Measurements from ENCODE around the gene IL27RA.

The IL27RA gene

DNA sequence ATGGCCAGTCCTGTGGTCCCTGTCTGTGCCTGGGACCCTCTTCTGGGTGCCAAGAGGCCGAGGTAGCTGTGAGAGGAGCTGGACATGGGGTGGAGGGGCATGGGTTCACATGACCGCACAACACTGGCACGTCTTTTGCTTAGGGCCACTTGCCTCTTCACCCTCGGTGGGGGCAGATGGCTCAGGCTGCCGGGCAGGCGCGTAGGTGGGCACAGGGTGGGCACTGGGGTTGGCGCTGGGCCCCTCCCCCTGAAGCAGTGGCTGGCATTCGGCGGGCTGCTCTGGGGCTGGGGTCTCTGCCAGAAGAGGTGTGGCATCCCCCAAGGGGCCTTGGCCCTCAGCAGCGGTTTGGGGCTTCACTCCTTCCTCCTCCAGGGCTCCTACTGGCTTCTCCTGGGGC lies 21.9 kb downstream of the IL27RA start:
- H2BK5ac ChIP-seq (ENCODE audit: low read length), result no peak overlapping the region
- no peak overlapping the region for H3K9ac ChIP-seq (ENCODE audit: low read depth, low read length, poor library complexity)
- no peak overlapping the region for H3K27ac ChIP-seq (replicated peaks; ENCODE audit: low read length)
- no peaks in the 10 kb centered on the region for H3K79me1 ChIP-seq (ENCODE audit: low read depth, low read length)
- DNase-seq (ENCODE audit: low spot score), result no peak
- H3K4me3 ChIP-seq (ENCODE audit: low read length in 2 of 2), result peak overlapping the region in 1 of 2 donors; percentile 44
- no peak overlapping the region for H2BK120ac ChIP-seq (ENCODE audit: low read depth, low read length)
- H2AK5ac ChIP-seq (ENCODE audit: low read depth, low read length), result no peak overlapping the region
- peak overlapping the region; percentile 55 for H3K4ac ChIP-seq (ENCODE audit: low read length)
- H4K91ac ChIP-seq (ENCODE audit: low read depth, low read length, poor library complexity), result no peak overlapping the region
- peaks cover 2 to 3% of the 10 kb centered on the region in 2 donors for H3K36me3 ChIP-seq (replicated peaks in 1 of 2; ENCODE audit: control insufficient read depth in 2 of 2, insufficient read depth in 2 of 2, low read length in 2 of 2)
- no peak overlapping the region for H4K8ac ChIP-seq (ENCODE audit: low read depth, low read length)
- H3K4me2 ChIP-seq (ENCODE audit: insufficient read depth, low read length, poor library complexity, severe bottlenecking), result no peak overlapping the region
- H3K18ac ChIP-seq (ENCODE audit: low read length), result no peak overlapping the region
- peaks cover 0 to 4% of the 10 kb centered on the region in 2 donors for H3K4me1 ChIP-seq (ENCODE audit: control insufficient read depth in 2 of 2, insufficient read depth in 1 of 2, low read depth in 1 of 2, low read length in 2 of 2)
- H3K9me3 ChIP-seq (replicated peaks in 1 of 2; ENCODE audit: control insufficient read depth in 2 of 2, insufficient read depth in 1 of 2, low read depth in 1 of 2, low read length in 2 of 2), result peaks cover under 1 to 3% of the 10 kb centered on the region in 2 donors
- no CpG with 5 or more reads among the region's 11 CpGs for WGBS, 2 donors (ENCODE audit: extremely low coverage in 2 of 2, insufficient read length in 2 of 2, insufficient replicate concordance in 1 of 2)
- no peak overlapping the region for H3K14ac ChIP-seq (ENCODE audit: low read length)
- H3K27me3 ChIP-seq (ENCODE audit: control insufficient read depth in 3 of 3, insufficient read depth in 3 of 3, low read depth in 1 of 3, low read length in 3 of 3), result peaks cover 0 to 20% (median 6%) of the 10 kb centered on the region in 3 experiments
- H2AFZ ChIP-seq (ENCODE audit: low read length), result no peak overlapping the region
- H2BK12ac ChIP-seq (ENCODE audit: low read length), result peak overlapping the region; percentile 58
- peak overlapping the region; percentile 80 for H3K23ac ChIP-seq (ENCODE audit: low read depth, low read length, poor library complexity)
- no peak overlapping the region for H2BK15ac ChIP-seq (ENCODE audit: low read length)

DNA sequence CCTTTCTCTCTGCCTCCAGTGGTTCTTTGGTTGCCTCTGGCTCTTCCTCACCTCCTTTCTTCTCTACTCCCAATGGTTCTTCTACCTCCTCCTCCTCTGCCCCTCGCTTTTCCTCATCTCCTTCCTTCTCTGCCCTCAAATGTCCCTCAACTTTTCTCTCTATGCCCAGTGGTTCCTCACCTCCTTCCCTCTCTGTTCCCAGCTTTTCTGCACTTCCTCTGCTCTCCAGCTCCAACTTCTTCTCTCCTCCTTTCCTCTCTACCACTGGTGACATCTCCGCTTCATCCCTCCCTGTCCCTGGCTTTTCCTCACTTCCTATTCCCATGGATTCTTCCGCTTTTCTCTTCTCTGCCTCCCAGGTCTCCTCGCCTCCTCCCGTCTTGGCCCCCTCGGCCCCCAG lies 22.5 kb downstream of the IL27RA start:
- Histone ChIP-seq H2AK5ac (ENCODE audit: low read depth, low read length) (no peak overlapping the region), H3K4me1 (ENCODE audit: control insufficient read depth in 2 of 2, insufficient read depth in 1 of 2, low read depth in 1 of 2, low read length in 2 of 2) (peaks cover 0 to 4% of the 10 kb centered on the region in 2 donors), H3K36me3 (replicated peaks in 1 of 2; ENCODE audit: control insufficient read depth in 2 of 2, insufficient read depth in 2 of 2, low read length in 2 of 2) (peaks cover 2 to 3% of the 10 kb centered on the region in 2 donors), H3K9me3 (replicated peaks in 1 of 2; ENCODE audit: control insufficient read depth in 2 of 2, insufficient read depth in 1 of 2, low read depth in 1 of 2, low read length in 2 of 2) (peaks cover 0 to 3% of the 10 kb centered on the region in 2 donors), H3K27me3 (ENCODE audit: control insufficient read depth in 3 of 3, insufficient read depth in 3 of 3, low read depth in 1 of 3, low read length in 3 of 3) (peaks cover 0 to 26% (median 12%) of the 10 kb centered on the region in 3 experiments), H3K27ac (replicated peaks; ENCODE audit: low read length) (no peak overlapping the region), H2BK5ac (ENCODE audit: low read length) (peak overlapping the region; percentile 45), H3K23ac (ENCODE audit: low read depth, low read length, poor library complexity) (no peak overlapping the region), H3K14ac (ENCODE audit: low read length) (no peak overlapping the region), H3K9ac (ENCODE audit: low read depth, low read length, poor library complexity) (no peak overlapping the region), H3K4me3 (ENCODE audit: low read length in 2 of 2) (no peak overlapping the region), H4K91ac (ENCODE audit: low read depth, low read length, poor library complexity) (no peak overlapping the region), H3K18ac (ENCODE audit: low read length) (no peak overlapping the region), H2BK15ac (ENCODE audit: low read length) (no peak overlapping the region), H3K79me1 (ENCODE audit: low read depth, low read length) (no peaks in the 10 kb centered on the region), H2BK120ac (ENCODE audit: low read depth, low read length) (no peak overlapping the region), H3K4me2 (ENCODE audit: insufficient read depth, low read length, poor library complexity, severe bottlenecking) (no peak overlapping the region), H3K4ac (ENCODE audit: low read length) (no peak overlapping the region), H4K8ac (ENCODE audit: low read depth, low read length) (no peak overlapping the region), H2AFZ (ENCODE audit: low read length) (no peak overlapping the region), H2BK12ac (ENCODE audit: low read length) (no peak overlapping the region)
- WGBS, 2 donors (ENCODE audit: extremely low coverage in 2 of 2, insufficient read length in 2 of 2, insufficient replicate concordance in 1 of 2), result no CpG with 5 or more reads among the region's 6 CpGs
- no peak for DNase-seq (ENCODE audit: low spot score)

DNA sequence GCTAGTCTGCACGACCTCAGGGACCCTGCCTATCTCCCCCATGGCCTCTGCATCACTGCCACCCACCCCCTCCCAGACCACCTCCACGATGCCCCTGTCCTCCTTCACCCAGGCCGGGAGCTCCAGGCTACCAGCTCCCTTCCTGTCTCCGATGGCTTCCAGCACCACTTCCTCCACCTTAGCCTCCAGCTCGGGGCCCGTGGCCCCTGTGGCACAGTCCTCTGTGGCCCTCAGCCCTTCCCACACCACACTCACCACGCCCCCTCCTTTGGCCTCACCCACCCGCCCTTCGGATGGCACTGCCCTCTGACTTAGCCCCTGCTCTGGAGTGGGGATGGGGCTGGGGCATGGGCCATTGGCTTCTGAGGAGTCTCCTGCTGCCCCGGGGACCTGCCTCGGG lies 23.2 kb downstream of the IL27RA start:
- Histone ChIP-seq H3K4ac (ENCODE audit: low read length) (no peak overlapping the region), H2BK15ac (ENCODE audit: low read length) (peak overlapping the region; percentile 25), H3K79me1 (ENCODE audit: low read depth, low read length) (no peaks in the 10 kb centered on the region), H2AK5ac (ENCODE audit: low read depth, low read length) (peak overlapping the region; percentile 6), H3K23ac (ENCODE audit: low read depth, low read length, poor library complexity) (no peak overlapping the region), H2AFZ (ENCODE audit: low read length) (no peak overlapping the region), H3K4me2 (ENCODE audit: insufficient read depth, low read length, poor library complexity, severe bottlenecking) (no peak overlapping the region), H2BK12ac (ENCODE audit: low read length) (no peak overlapping the region), H3K27ac (replicated peaks; ENCODE audit: low read length) (no peak overlapping the region), H2BK120ac (ENCODE audit: low read depth, low read length) (no peak overlapping the region), H4K91ac (ENCODE audit: low read depth, low read length, poor library complexity) (no peak overlapping the region), H3K36me3 (replicated peaks in 1 of 2; ENCODE audit: control insufficient read depth in 2 of 2, insufficient read depth in 2 of 2, low read length in 2 of 2) (peaks cover 2 to 3% of the 10 kb centered on the region in 2 donors), H3K18ac (ENCODE audit: low read length) (peak overlapping the region; percentile 48), H3K4me1 (ENCODE audit: control insufficient read depth in 2 of 2, insufficient read depth in 1 of 2, low read depth in 1 of 2, low read length in 2 of 2) (peaks cover 2 to 4% of the 10 kb centered on the region in 2 donors), H2BK5ac (ENCODE audit: low read length) (peak overlapping the region; percentile 45), H3K4me3 (ENCODE audit: low read length in 2 of 2) (no peak overlapping the region), H3K14ac (ENCODE audit: low read length) (no peak overlapping the region), H3K9ac (ENCODE audit: low read depth, low read length, poor library complexity) (no peak overlapping the region), H3K27me3 (ENCODE audit: control insufficient read depth in 3 of 3, insufficient read depth in 3 of 3, low read depth in 1 of 3, low read length in 3 of 3) (peaks cover 0 to 28% (median 14%) of the 10 kb centered on the region in 3 experiments), H4K8ac (ENCODE audit: low read depth, low read length) (no peak overlapping the region), H3K9me3 (replicated peaks in 1 of 2; ENCODE audit: control insufficient read depth in 2 of 2, insufficient read depth in 1 of 2, low read depth in 1 of 2, low read length in 2 of 2) (peaks cover 0 to 3% of the 10 kb centered on the region in 2 donors)
- WGBS, 2 donors (ENCODE audit: extremely low coverage in 2 of 2, insufficient read length in 2 of 2, insufficient replicate concordance in 1 of 2), result no CpG with 5 or more reads among the region's 11 CpGs
- no peak for DNase-seq (ENCODE audit: low spot score)

DNA sequence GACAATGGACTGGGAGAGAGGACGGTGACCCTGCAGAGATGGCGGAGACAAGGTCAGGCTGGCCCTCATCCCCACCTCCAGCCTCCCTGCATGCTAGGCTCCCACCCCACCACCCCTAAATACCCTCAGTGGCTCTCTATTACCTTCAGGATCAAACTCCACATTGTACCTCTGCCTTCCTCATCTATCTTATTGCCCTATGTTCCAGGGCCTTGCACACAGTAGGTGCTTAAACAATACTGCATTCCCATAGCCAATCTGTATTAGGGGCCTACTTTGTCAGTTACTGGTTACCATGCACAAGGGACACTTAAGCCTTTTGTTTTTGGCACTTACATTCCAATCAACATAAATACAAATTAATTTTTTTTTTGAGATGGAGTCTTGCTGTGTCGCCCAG lies 23.8 kb downstream of the IL27RA start:
- no CpG with 5 or more reads among the region's 3 CpGs for WGBS, 2 donors (ENCODE audit: extremely low coverage in 2 of 2, insufficient read length in 2 of 2, insufficient replicate concordance in 1 of 2)
- Histone ChIP-seq H3K18ac (ENCODE audit: low read length) (no peak overlapping the region), H3K14ac (ENCODE audit: low read length) (no peak overlapping the region), H3K9me3 (replicated peaks in 1 of 2; ENCODE audit: control insufficient read depth in 2 of 2, insufficient read depth in 1 of 2, low read depth in 1 of 2, low read length in 2 of 2) (peaks cover 0 to 3% of the 10 kb centered on the region in 2 donors), H3K4me1 (ENCODE audit: control insufficient read depth in 2 of 2, insufficient read depth in 1 of 2, low read depth in 1 of 2, low read length in 2 of 2) (peaks cover 3 to 4% of the 10 kb centered on the region in 2 donors), H4K8ac (ENCODE audit: low read depth, low read length) (no peak overlapping the region), H3K4ac (ENCODE audit: low read length) (no peak overlapping the region), H4K91ac (ENCODE audit: low read depth, low read length, poor library complexity) (no peak overlapping the region), H3K36me3 (replicated peaks in 1 of 2; ENCODE audit: control insufficient read depth in 2 of 2, insufficient read depth in 2 of 2, low read length in 2 of 2) (peaks cover 2 to 3% of the 10 kb centered on the region in 2 donors), H3K4me3 (ENCODE audit: low read length in 2 of 2) (no peak overlapping the region), H2BK5ac (ENCODE audit: low read length) (no peak overlapping the region), H3K4me2 (ENCODE audit: insufficient read depth, low read length, poor library complexity, severe bottlenecking) (no peak overlapping the region), H3K79me1 (ENCODE audit: low read depth, low read length) (no peaks in the 10 kb centered on the region), H3K27me3 (ENCODE audit: control insufficient read depth in 3 of 3, insufficient read depth in 3 of 3, low read depth in 1 of 3, low read length in 3 of 3) (peaks cover 0 to 28% (median 14%) of the 10 kb centered on the region in 3 experiments), H2BK120ac (ENCODE audit: low read depth, low read length) (no peak overlapping the region), H3K27ac (replicated peaks; ENCODE audit: low read length) (no peak overlapping the region), H2BK12ac (ENCODE audit: low read length) (no peak overlapping the region), H2AK5ac (ENCODE audit: low read depth, low read length) (no peak overlapping the region), H3K23ac (ENCODE audit: low read depth, low read length, poor library complexity) (no peak overlapping the region), H2BK15ac (ENCODE audit: low read length) (peak overlapping the region; percentile 13), H2AFZ (ENCODE audit: low read length) (no peak overlapping the region), H3K9ac (ENCODE audit: low read depth, low read length, poor library complexity) (no peak overlapping the region)
- no peak for DNase-seq (ENCODE audit: low spot score)
